Inflammatory macrophage treated with lipopolysaccharide for 4 hours (primary cell): Measurements from ENCODE around the gene ANKH.
A peak's percentile ranks its signal among the peaks of the same experiment; 100 is the strongest.

Source experiments
- DNase-seq: peaks from one replicate; pipeline ENCODE4 v3.0.0-alpha.2; 2020

ANKH gene

DNA sequence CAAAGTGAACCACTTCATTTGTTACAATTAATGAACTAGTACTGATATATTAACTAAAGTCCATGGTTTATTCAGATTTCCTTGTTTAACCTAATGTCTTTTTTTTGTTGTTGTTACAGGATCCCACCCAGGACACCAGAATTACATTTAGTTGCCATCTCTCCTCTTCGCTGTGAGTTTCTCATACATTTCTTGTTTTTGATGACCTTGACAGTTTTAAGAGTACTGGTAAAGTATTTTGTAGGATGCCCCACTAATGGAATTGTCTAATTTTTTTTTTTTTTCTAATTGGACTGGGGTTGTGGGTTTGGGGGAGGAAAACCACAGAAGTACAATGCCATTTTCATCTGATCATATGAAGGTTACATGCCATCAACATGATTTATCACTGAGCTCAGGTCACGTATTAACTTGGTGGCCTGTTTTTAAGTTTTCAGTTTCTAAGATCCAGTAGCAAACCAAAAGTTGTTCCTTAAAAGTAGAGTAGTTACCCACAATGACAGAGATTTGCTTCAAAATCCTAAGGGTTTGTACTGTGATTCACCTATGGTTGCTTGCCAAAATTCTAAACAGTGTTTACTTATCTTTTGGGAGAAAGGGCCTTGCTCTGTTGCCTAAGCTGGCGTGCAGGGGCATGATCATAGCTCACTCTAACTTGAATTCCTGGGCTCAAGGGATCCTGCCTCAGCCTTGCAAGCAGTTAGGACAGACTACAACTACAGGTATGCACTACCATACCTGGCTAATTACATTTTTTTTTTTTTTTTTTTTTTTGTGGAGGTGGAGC, 211.6 kb downstream of the ANKH start:
- DNase-seq = no peak

DNA sequence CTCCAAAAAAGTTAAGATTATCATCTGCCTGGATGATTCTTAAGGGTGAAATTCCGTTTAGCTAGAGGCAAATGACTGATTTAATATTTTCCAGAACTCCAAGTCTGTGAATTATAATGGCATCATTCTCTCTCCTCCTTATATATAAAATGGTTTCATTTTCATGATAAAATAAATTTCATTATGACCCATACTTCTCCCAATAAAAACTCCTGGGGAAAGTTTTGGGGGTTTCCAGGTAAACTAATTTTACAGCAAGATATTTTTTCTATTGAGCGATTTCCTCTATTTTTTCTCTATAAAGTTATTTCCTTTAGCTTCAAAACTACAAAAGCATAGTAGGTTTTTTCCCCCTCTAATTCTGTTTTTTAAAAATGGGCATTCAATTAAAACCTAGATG, 214.7 kb downstream of the ANKH start:
- peak; percentile 16 for DNase-seq

DNA sequence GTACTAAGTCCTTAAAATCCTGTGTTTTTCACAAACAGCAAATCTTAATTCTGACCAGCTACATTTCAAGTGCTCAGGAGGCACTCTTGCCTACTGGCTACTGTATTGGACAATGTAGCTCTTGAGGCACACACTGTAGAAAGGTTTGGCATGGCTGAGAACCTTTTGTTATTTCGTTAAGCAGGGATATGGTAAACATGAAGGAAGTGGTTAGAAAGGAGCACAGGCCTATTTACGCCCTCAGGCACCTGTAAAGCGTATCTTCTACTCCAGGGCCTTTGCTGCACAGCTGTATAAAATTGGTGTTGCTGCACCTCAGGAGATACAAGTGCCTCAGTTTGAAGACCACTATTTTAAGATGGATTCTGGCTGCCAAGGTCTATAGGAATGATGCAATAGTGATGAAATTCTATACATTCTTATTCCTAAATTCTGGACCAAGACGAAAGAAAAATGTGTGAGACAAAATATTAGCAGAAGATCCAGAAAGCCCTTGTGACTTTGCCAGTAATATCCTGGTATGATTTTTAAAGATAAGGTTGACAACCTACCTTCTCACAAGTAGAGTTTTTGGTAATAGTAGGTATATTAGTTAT, 216.3 kb downstream of the ANKH start:
- no peak for DNase-seq
